ENCODE data around the gene RBM44.

DNA sequence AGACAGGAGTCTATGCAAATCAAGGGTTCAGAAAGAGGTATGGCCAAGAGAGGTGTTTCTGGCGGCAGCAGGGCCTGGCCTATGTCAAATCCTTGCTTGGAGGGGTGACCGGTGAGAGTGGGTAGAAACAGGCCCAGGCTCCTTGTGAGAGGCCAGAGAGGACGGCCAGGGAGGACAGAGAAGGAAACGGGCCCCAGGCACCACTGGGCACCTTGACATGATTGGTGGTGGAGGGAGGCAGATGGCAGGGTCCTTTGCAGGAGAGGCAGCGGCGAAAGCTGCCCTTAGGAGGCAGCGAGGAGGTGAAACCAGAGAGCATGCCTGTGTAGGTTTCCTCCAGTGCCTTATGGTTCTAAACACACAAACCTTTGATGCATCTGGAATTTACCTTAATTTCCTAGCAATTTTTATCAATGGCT is 67.1 kb downstream of the RBM44 start:
- TF ChIP-seq POLR2AphosphoS5 (IDR thresholded peaks at IDR 0.05; ENCODE audit: borderline replicate concordance, low read depth, low read length) (no peak), EZH2 (IDR thresholded peaks at IDR 0.05) (no peak), FOXP2 (optimal IDR thresholded peaks at IDR 0.05; ENCODE audit: control extremely low read depth, extremely low read length, insufficient read depth) (no peak)
